A549 treated with DMSO at 1 μM for 4 hours (cell line): ENCODE measurements around the gene HNRNPUL1. TPM values are rescaled to one million over a fixed set of nuclear protein-coding genes. Genes with fewer than 3 reads are reported as not detected.

Source experiments
- total RNA-seq: library from RNA; stranded (reverse); fragments of 200-300 nt; extraction: Qiagen RNA extraction; gene quantifications from 5 replicates; pipeline ENCODE4 v1.2.3, GENCODE V29; 2022; ENCODE audit warnings: low read depth

The HNRNPUL1 gene
- 312 to 351 TPM (median 317 TPM) in 5 replicates for total RNA-seq

GRCh38 chr19:41263850-41264580, at the start of gene HNRNPUL1:
Gene HNRNPUL1, plus strand, starts transcription at chr19:41264372. Its CDS starts 132 bp downstream, at chr19:41264504.

GRCh38 chr19:41218615-41219507, 45.3 kb upstream of the HNRNPUL1 start, which contains the start of gene AXL:
Gene AXL, plus strand, starts transcription at chr19:41219223. Its CDS starts 170 bp downstream, at chr19:41219393.

GRCh38 chr19:41310033-41310831, 46.1 kb downstream of the HNRNPUL1 start, which contains the start of gene CCDC97:
Gene CCDC97, plus strand, starts transcription at chr19:41310172. Its CDS starts 139 bp downstream, at chr19:41310311.

GRCh38 chr19:41353466-41354342, 89.5 kb downstream of the HNRNPUL1 start, which contains the start of gene TGFB1:
Gene TGFB1, minus strand, starts transcription at chr19:41353922. Its CDS starts 878 bp downstream, at chr19:41353044.

Other genes starting within 250 kb of the HNRNPUL1 start
- not detected in 5 replicates for gene CYP2A13, start 175.9 kb upstream of the HNRNPUL1 start, total RNA-seq
- not detected in 5 replicates for gene CYP2F1, start 149.9 kb upstream of the HNRNPUL1 start, total RNA-seq
- gene CYP2S1, start 71.2 kb upstream of the HNRNPUL1 start, total RNA-seq = 25.7 to 32.0 TPM (median 28.7 TPM) in 5 replicates
- 139 to 161 TPM (median 160 TPM) in 5 replicates for gene AXL, start 45.1 kb upstream of the HNRNPUL1 start, total RNA-seq
- gene CCDC97, start 45.8 kb downstream of the HNRNPUL1 start, total RNA-seq = 33.4 to 46.6 TPM (median 39.1 TPM) in 5 replicates
- 125 to 172 TPM (median 143 TPM) in 5 replicates for gene TGFB1, start 89.5 kb downstream of the HNRNPUL1 start, total RNA-seq
- gene B9D2, start 99.8 kb downstream of the HNRNPUL1 start, total RNA-seq = 29.1 to 32.7 TPM (median 32.2 TPM) in 5 replicates
- gene TMEM91, start 112.2 kb downstream of the HNRNPUL1 start, total RNA-seq = 2.5 to 4.7 TPM (median 4.0 TPM) in 5 replicates
- gene EXOSC5, start 133.0 kb downstream of the HNRNPUL1 start, total RNA-seq = 85.7 to 104 TPM (median 93.2 TPM) in 5 replicates
- gene BCKDHA, start 133.4 kb downstream of the HNRNPUL1 start, total RNA-seq = 33.0 to 54.6 TPM (median 39.5 TPM) in 5 replicates
- gene B3GNT8, start 163.0 kb downstream of the HNRNPUL1 start, total RNA-seq = 0.08 to 0.11 TPM (median 0.09 TPM) in 3 of 5 replicates, not detected in the others
- gene DMAC2, start 175.5 kb downstream of the HNRNPUL1 start, total RNA-seq = 101 to 128 TPM (median 110 TPM) in 5 replicates
- not detected in 5 replicates for gene ERICH4, start 178.8 kb downstream of the HNRNPUL1 start, total RNA-seq